Activated CD4-positive, alpha-beta T cell treated with anti-CD3 and anti-CD28 coated beads, Interleukin-2, amount 10 ng/mL, durations not matched to agents 24 days and 14 days (primary cell): Measurements from ENCODE around the gene U2AF1L4. TPM values are rescaled to one million over a fixed set of nuclear protein-coding genes. Genes with fewer than 3 reads are reported as not detected.
A peak's percentile ranks its signal among the peaks of the same experiment; 100 is the strongest.

Experiments used
- DNase-seq: peaks from one replicate; pipeline ENCODE4 v3.0.0; 2022
- H3K27ac Mint-ChIP-seq: one replicate; pipeline ENCODE4 v1.8.0; 2022; ENCODE audit warnings: mild to moderate bottlenecking, mixed read lengths
- H3K27me3 Mint-ChIP-seq: one replicate; pipeline ENCODE4 v1.8.0; 2022; ENCODE audit warnings: mixed read lengths
- H3K36me3 Mint-ChIP-seq: one replicate; pipeline ENCODE4 v1.8.0; 2022; ENCODE audit warnings: low read depth, mild to moderate bottlenecking, mixed read lengths
- H3K4me1 Mint-ChIP-seq: one replicate; pipeline ENCODE4 v1.8.0; 2021; ENCODE audit warnings: mixed read lengths
- H3K4me3 Mint-ChIP-seq: one replicate; pipeline ENCODE4 v1.8.0; 2022; ENCODE audit warnings: mild to moderate bottlenecking, moderate library complexity, mixed read lengths
- H3K9me3 Mint-ChIP-seq: one replicate; pipeline ENCODE4 v1.8.0; 2021; ENCODE audit warnings: mixed read lengths
- intact Hi-C: fragments of 100-400 bp; cut with micrococcal nuclease; formaldehyde crosslinking; loops from one replicate; pipeline ENCODE4 v1.15.1; 2023
- total RNA-seq: library from RNA; stranded (reverse); gene quantifications from 2 replicates; pipeline ENCODE4 v1.2.3, GENCODE V29; 2022

Gene U2AF1L4
- total RNA-seq, 1 donor from 2014 or later = 26.9 TPM

- peak; percentile 100 for DNase-seq
- Mint-ChIP-seq H3K27me3 (peaks cover 2% of the 10 kb centered on the region), H3K27ac (peak within 1 kb of the TSS; percentile 98), H3K4me1 (peaks cover 25% of the 10 kb centered on the region), H3K9me3 (no peaks in the 10 kb centered on the region), H3K36me3 (peaks cover 34% of the 10 kb centered on the region), H3K4me3 (peak within 1 kb of the TSS; percentile 95)
- intact Hi-C loops = loop anchor here (1.0 to 5.0 kb wide), 5 partner anchors 10 to 144 kb away; partner anchors contain the start of genes ARHGAP33, HCST, LIN37 and NFKBID
Observed at GRCh38 chr19:35757749-35758608, 12.8 kb upstream of the U2AF1L4 start, which contains the start of gene PROSER3. Gene PROSER3 (plus strand): TSS chr19:35758176. CDS start chr19:35758216, 40 bp downstream.

GRCh38 chr19:35757231-35757748 is 12.1 kb upstream of the U2AF1L4 start:
- Mint-ChIP-seq H3K9me3 (no peaks in the 10 kb centered on the region), H3K4me3 (peak overlapping the region; percentile 95), H3K27me3 (peaks cover 2% of the 10 kb centered on the region), H3K36me3 (peaks cover 34% of the 10 kb centered on the region), H3K4me1 (peaks cover 25% of the 10 kb centered on the region), H3K27ac (peak overlapping the region; percentile 98)
- intact Hi-C loops = loop anchor here (5.0 kb wide), 2 partner anchors 65 to 145 kb away; partner anchors contain the start of genes HCST and NFKBID
- DNase-seq = peak; percentile 77

- Mint-ChIP-seq H3K27me3 (peaks cover 2% of the 10 kb centered on the region), H3K9me3 (no peaks in the 10 kb centered on the region), H3K4me3 (peak within 1 kb of the TSS; percentile 95), H3K27ac (peak within 1 kb of the TSS; percentile 98), H3K36me3 (peaks cover 29% of the 10 kb centered on the region), H3K4me1 (peaks cover 25% of the 10 kb centered on the region)
- peak; percentile 60 for DNase-seq
- intact Hi-C loops = loop anchor here (5.0 kb wide), 2 partner anchors 64 to 146 kb away; partner anchors contain the start of genes HCST and NFKBID
Observed at GRCh38 chr19:35756377-35757230, 11.4 kb upstream of the U2AF1L4 start, which contains the start of gene HSPB6. Gene HSPB6 (minus strand): TSS chr19:35757029. CDS start chr19:35757008, 21 bp downstream.

GRCh38 chr19:35755550-35756376 is 10.5 kb upstream of the U2AF1L4 start:
- Mint-ChIP-seq H3K4me1 (peaks cover 25% of the 10 kb centered on the region), H3K4me3 (peak overlapping the region; percentile 65), H3K27me3 (peaks cover 2% of the 10 kb centered on the region), H3K27ac (peak overlapping the region; percentile 73), H3K36me3 (peaks cover 26% of the 10 kb centered on the region), H3K9me3 (no peaks in the 10 kb centered on the region)
- DNase-seq = peak; percentile 86
- intact Hi-C loops = loop anchor here (5.0 kb wide), 2 partner anchors 63 to 147 kb away; partner anchors contain the start of genes HCST and NFKBID

GRCh38 chr19:35755131-35755549 is 9.9 kb upstream of the U2AF1L4 start:
- intact Hi-C loops = loop anchor here (5.0 kb wide), 2 partner anchors 63 to 147 kb away; partner anchors contain the start of genes HCST and NFKBID
- Mint-ChIP-seq H3K27ac (peak overlapping the region; percentile 49), H3K4me1 (peaks cover 27% of the 10 kb centered on the region), H3K9me3 (no peaks in the 10 kb centered on the region), H3K4me3 (peak overlapping the region; percentile 54), H3K36me3 (peaks cover 22% of the 10 kb centered on the region), H3K27me3 (peaks cover 2% of the 10 kb centered on the region)
- DNase-seq = no peak

- intact Hi-C loops = loop anchor here (5.0 kb wide), 2 partner anchors 62 to 148 kb away; partner anchors contain the start of genes HCST and NFKBID
- H3K9me3 Mint-ChIP-seq = no peaks in the 10 kb centered on the region
- peaks cover 2% of the 10 kb centered on the region for H3K27me3 Mint-ChIP-seq
- H3K4me1 Mint-ChIP-seq = peaks cover 27% of the 10 kb centered on the region
- H3K36me3 Mint-ChIP-seq = peaks cover 21% of the 10 kb centered on the region
- peak overlapping the region; percentile 54 for H3K4me3 Mint-ChIP-seq
- H3K27ac Mint-ChIP-seq = peak overlapping the region; percentile 42
- DNase-seq = no peak
Observed at GRCh38 chr19:35754370-35755130, 9.3 kb upstream of the U2AF1L4 start.

GRCh38 chr19:35753634-35754369 is 8.6 kb upstream of the U2AF1L4 start:
- no peak overlapping the region for H3K4me3 Mint-ChIP-seq
- no peak for DNase-seq
- H3K27ac Mint-ChIP-seq = no peak overlapping the region
- H3K9me3 Mint-ChIP-seq = no peaks in the 10 kb centered on the region
- H3K4me1 Mint-ChIP-seq = peaks cover 25% of the 10 kb centered on the region
- intact Hi-C loops = no loop called here
- H3K27me3 Mint-ChIP-seq = peaks cover 2% of the 10 kb centered on the region
- H3K36me3 Mint-ChIP-seq = peaks cover 17% of the 10 kb centered on the region

GRCh38 chr19:35752746-35753350 is 7.6 kb upstream of the U2AF1L4 start:
- H3K27me3 Mint-ChIP-seq = peaks cover under 1% of the 10 kb centered on the region
- peaks cover 19% of the 10 kb centered on the region for H3K36me3 Mint-ChIP-seq
- H3K27ac Mint-ChIP-seq = no peak overlapping the region
- no peaks in the 10 kb centered on the region for H3K9me3 Mint-ChIP-seq
- peaks cover 28% of the 10 kb centered on the region for H3K4me1 Mint-ChIP-seq
- DNase-seq = no peak
- intact Hi-C loops = no loop called here
- H3K4me3 Mint-ChIP-seq = no peak overlapping the region

GRCh38 chr19:35751839-35752745 is 6.9 kb upstream of the U2AF1L4 start:
- no peaks in the 10 kb centered on the region for H3K9me3 Mint-ChIP-seq
- no peak overlapping the region for H3K4me3 Mint-ChIP-seq
- H3K27ac Mint-ChIP-seq = no peak overlapping the region
- H3K36me3 Mint-ChIP-seq = peaks cover 18% of the 10 kb centered on the region
- peak; percentile 56 for DNase-seq
- intact Hi-C loops = no loop called here
- no peaks in the 10 kb centered on the region for H3K27me3 Mint-ChIP-seq
- H3K4me1 Mint-ChIP-seq = peaks cover 27% of the 10 kb centered on the region

- no peak overlapping the region for H3K27ac Mint-ChIP-seq
- intact Hi-C loops = no loop called here
- H3K36me3 Mint-ChIP-seq = peaks cover 17% of the 10 kb centered on the region
- H3K27me3 Mint-ChIP-seq = no peaks in the 10 kb centered on the region
- H3K9me3 Mint-ChIP-seq = no peaks in the 10 kb centered on the region
- DNase-seq = no peak
- peaks cover 33% of the 10 kb centered on the region for H3K4me1 Mint-ChIP-seq
- peak overlapping the region; percentile 61 for H3K4me3 Mint-ChIP-seq
Observed at GRCh38 chr19:35750167-35750566, 4.9 kb upstream of the U2AF1L4 start.
